ENCODE results near the gene PHC2.

The PHC2 gene

DNA sequence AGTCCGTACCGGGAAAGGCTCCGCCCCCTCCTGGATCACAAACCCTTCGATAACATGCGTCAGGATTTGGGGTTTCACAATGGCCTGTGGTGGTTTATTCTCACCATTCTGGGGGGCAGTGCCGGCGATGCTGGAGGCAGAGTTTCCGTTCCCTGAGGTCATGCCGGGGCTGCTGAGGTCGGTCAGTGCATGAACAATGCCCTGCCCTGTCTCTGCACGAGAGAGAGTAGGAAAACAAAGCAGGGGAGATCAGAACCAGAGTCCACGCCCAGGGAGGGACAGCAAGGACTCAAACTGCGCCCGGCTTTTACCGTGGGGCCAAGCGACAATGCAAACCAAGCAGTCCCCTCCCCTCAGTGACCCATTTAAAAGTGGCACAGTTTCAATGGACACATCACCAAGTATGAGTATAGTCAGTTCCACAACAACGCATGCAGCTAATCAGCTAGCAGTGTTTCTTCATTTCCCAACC lies 96.8 kb downstream of the PHC2 start:
- H4K20me1 ChIP-seq (ENCODE audit: insufficient read depth, low read length): no peaks in the 10 kb centered on the region
- no peak overlapping the region for H3K27ac ChIP-seq (ENCODE audit: low read length)
- H3K36me3 ChIP-seq (replicated peaks; ENCODE audit: insufficient read depth, low read length): no peaks in the 10 kb centered on the region
- H3K9me2 ChIP-seq (replicated peaks; ENCODE audit: insufficient read depth, low read length): no peaks in the 10 kb centered on the region
- no peak overlapping the region for H3K9ac ChIP-seq (ENCODE audit: low read length)
- H3K9me3 ChIP-seq (replicated peaks; ENCODE audit: insufficient read depth, low read length): no peaks in the 10 kb centered on the region
- H3K27me3 ChIP-seq (replicated peaks; ENCODE audit: insufficient read depth, low read length): no peaks in the 10 kb centered on the region
- TF ChIP-seq EZH2phosphoT487 (IDR thresholded peaks at IDR 0.05; ENCODE audit: low read length) (no peak), EZH2 (optimal IDR thresholded peaks at IDR 0.05; ENCODE audit: low read depth, low read length) (no peak)
- TF ChIP-seq, protein P1, sequence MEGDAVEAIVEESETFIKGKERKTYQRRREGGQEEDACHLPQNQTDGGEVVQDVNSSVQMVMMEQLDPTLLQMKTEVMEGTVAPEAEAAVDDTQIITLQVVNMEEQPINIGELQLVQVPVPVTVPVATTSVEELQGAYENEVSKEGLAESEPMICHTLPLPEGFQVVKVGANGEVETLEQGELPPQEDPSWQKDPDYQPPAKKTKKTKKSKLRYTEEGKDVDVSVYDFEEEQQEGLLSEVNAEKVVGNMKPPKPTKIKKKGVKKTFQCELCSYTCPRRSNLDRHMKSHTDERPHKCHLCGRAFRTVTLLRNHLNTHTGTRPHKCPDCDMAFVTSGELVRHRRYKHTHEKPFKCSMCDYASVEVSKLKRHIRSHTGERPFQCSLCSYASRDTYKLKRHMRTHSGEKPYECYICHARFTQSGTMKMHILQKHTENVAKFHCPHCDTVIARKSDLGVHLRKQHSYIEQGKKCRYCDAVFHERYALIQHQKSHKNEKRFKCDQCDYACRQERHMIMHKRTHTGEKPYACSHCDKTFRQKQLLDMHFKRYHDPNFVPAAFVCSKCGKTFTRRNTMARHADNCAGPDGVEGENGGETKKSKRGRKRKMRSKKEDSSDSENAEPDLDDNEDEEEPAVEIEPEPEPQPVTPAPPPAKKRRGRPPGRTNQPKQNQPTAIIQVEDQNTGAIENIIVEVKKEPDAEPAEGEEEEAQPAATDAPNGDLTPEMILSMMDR (IDR thresholded peaks at IDR 0.05; ENCODE audit: low read length): no peak
- no peak for DNase-seq
- H3K4me1 ChIP-seq (ENCODE audit: low read length): no peaks in the 10 kb centered on the region
- H3K4me2 ChIP-seq (ENCODE audit: low read depth, low read length): no peak overlapping the region
- no peak overlapping the region for H2AFZ ChIP-seq (ENCODE audit: low read length)
- H3K4me3 ChIP-seq (ENCODE audit: low read length): no peak overlapping the region
- no peaks in the 10 kb centered on the region for H3F3A ChIP-seq (ENCODE audit: insufficient read depth, low read length)
- H3K79me2 ChIP-seq (ENCODE audit: low read length): peaks cover 13% of the 10 kb centered on the region; the same call in 1 of the 2 replicates

DNA sequence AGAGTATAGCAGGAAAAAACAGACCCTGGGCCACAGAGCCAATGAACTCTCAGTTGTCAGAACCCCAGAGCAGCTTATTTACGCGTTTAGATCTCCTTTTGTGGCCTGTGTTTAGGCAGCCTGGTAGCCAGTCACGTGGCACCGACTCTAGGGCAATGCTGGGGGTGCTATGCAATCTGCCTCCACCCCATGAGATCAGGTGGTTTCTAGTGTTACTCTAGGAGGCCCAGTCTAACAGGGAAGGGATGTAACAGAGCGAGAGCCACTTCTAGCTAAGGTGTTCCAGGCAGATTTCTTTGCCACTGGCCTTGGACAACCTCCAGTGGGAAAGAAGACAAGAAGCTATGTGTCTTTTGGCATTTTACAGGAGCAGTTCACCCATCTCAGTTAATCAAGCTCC lies 98.0 kb downstream of the PHC2 start:
- H3F3A ChIP-seq (ENCODE audit: insufficient read depth, low read length): no peaks in the 10 kb centered on the region
- DNase-seq: no peak
- no peaks in the 10 kb centered on the region for H3K36me3 ChIP-seq (replicated peaks; ENCODE audit: insufficient read depth, low read length)
- no peaks in the 10 kb centered on the region for H3K9me2 ChIP-seq (replicated peaks; ENCODE audit: insufficient read depth, low read length)
- no peak overlapping the region for H2AFZ ChIP-seq (ENCODE audit: low read length)
- no peak overlapping the region for H3K9ac ChIP-seq (ENCODE audit: low read length)
- no peaks in the 10 kb centered on the region for H3K4me1 ChIP-seq (ENCODE audit: low read length)
- no peak overlapping the region for H3K27ac ChIP-seq (ENCODE audit: low read length)
- TF ChIP-seq, protein P1 (IDR thresholded peaks at IDR 0.05; ENCODE audit: low read length): no peak
- TF ChIP-seq EZH2 (optimal IDR thresholded peaks at IDR 0.05; ENCODE audit: low read depth, low read length) (no peak), EZH2phosphoT487 (IDR thresholded peaks at IDR 0.05; ENCODE audit: low read length) (no peak)
- peaks cover 6% of the 10 kb centered on the region; the same call in 1 of the 2 replicates for H3K79me2 ChIP-seq (ENCODE audit: low read length)
- H3K4me2 ChIP-seq (ENCODE audit: low read depth, low read length): no peak overlapping the region
- no peak overlapping the region for H3K4me3 ChIP-seq (ENCODE audit: low read length)
- H3K9me3 ChIP-seq (replicated peaks; ENCODE audit: insufficient read depth, low read length): no peaks in the 10 kb centered on the region
- no peaks in the 10 kb centered on the region for H3K27me3 ChIP-seq (replicated peaks; ENCODE audit: insufficient read depth, low read length)
- no peaks in the 10 kb centered on the region for H4K20me1 ChIP-seq (ENCODE audit: insufficient read depth, low read length)

DNA sequence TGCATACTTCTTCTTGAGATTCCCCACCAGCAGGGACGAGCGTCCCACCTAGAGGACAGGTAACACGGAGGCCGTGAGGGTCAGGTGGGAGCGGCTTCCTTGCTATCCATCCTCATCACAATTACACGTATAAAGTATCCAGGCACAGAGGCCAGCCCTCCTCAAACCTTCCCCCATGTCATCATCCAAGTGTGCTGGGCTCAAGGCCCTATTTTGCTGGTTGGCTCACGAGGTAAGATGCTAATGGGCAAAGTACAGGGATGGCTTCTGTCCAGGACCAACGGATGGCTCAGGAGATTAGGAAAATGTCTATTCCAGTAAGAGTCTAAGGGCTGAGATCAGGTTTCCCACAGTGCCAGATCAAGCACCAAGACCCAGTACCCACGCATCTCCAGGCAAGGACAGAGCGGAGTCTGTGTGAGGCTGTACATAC lies 98.5 kb downstream of the PHC2 start:
- no peaks in the 10 kb centered on the region for H3K9me2 ChIP-seq (replicated peaks; ENCODE audit: insufficient read depth, low read length)
- H3K9ac ChIP-seq (ENCODE audit: low read length): no peak overlapping the region
- no peaks in the 10 kb centered on the region for H3F3A ChIP-seq (ENCODE audit: insufficient read depth, low read length)
- no peak overlapping the region for H2AFZ ChIP-seq (ENCODE audit: low read length)
- H3K4me1 ChIP-seq (ENCODE audit: low read length): no peaks in the 10 kb centered on the region
- no peaks in the 10 kb centered on the region for H3K27me3 ChIP-seq (replicated peaks; ENCODE audit: insufficient read depth, low read length)
- H3K79me2 ChIP-seq (ENCODE audit: low read length): 0 out of 2 replicates have a peak, but pooled peaks cover 6% of the 10 kb centered on the region
- no peak overlapping the region for H3K4me2 ChIP-seq (ENCODE audit: low read depth, low read length)
- H4K20me1 ChIP-seq (ENCODE audit: insufficient read depth, low read length): no peaks in the 10 kb centered on the region
- TF ChIP-seq EZH2 (optimal IDR thresholded peaks at IDR 0.05; ENCODE audit: low read depth, low read length) (no peak), EZH2phosphoT487 (IDR thresholded peaks at IDR 0.05; ENCODE audit: low read length) (no peak)
- TF ChIP-seq, protein P1 (IDR thresholded peaks at IDR 0.05; ENCODE audit: low read length): no peak
- no peaks in the 10 kb centered on the region for H3K36me3 ChIP-seq (replicated peaks; ENCODE audit: insufficient read depth, low read length)
- no peak overlapping the region for H3K4me3 ChIP-seq (ENCODE audit: low read length)
- no peak overlapping the region for H3K27ac ChIP-seq (ENCODE audit: low read length)
- DNase-seq: no peak
- H3K9me3 ChIP-seq (replicated peaks; ENCODE audit: insufficient read depth, low read length): no peaks in the 10 kb centered on the region
